GM12878 (cell line): ENCODE data around the gene SMAP1. TPM values are rescaled to one million over a fixed set of nuclear protein-coding genes. Genes with fewer than 3 reads are reported as not detected.
A peak's percentile ranks its signal among the peaks of the same experiment; 100 is the strongest.

Experiments used
- ATF2 ChIP-seq: IDR thresholded peaks from 2 replicates; pipeline ENCODE4 v1.6.1; 2012; ENCODE audit warnings: low read length, inconsistent platforms
- BACH1 ChIP-seq: fragments of 450-650 bp; IDR thresholded peaks from 2 replicates; pipeline ENCODE4 v1.6.1; 2017; ENCODE audit warnings: mild to moderate bottlenecking, borderline replicate concordance
- BCL3 ChIP-seq: IDR thresholded peaks from 2 replicates; pipeline ENCODE4 v1.6.1; 2011; ENCODE audit warnings: borderline replicate concordance, low read depth, mild to moderate bottlenecking, moderate library complexity, low read length; ENCODE audit not compliant: insufficient read depth, poor library complexity, severe bottlenecking
- CBFB ChIP-seq: IDR thresholded peaks from 2 replicates; pipeline ENCODE4 v1.6.1; 2016; ENCODE audit warnings: antibody characterized with exemption, low read depth
- CREB1 ChIP-seq: IDR thresholded peaks from 2 replicates; pipeline ENCODE4 v1.6.1; 2012; ENCODE audit warnings: low read depth, mild to moderate bottlenecking, inconsistent platforms
- CREM ChIP-seq: IDR thresholded peaks from 2 replicates; pipeline ENCODE4 v1.6.1; 2014; ENCODE audit warnings: antibody characterized with exemption, low read depth
- E2F4 ChIP-seq: IDR thresholded peaks from 2 replicates; pipeline ENCODE4 v1.6.1; 2012; ENCODE audit warnings: low read depth, low read length, improper control_type of control experiment
- GABPA ChIP-seq: IDR thresholded peaks from 2 replicates; pipeline ENCODE4 v1.6.1; 2014; ENCODE audit warnings: antibody characterized with exemption, low read depth, mild to moderate bottlenecking, inconsistent platforms
- HDAC2 ChIP-seq: fragments of 200-600 bp; sonication (generic); IDR thresholded peaks from 2 replicates; pipeline ENCODE4 v1.6.1; 2017
- IKZF2 ChIP-seq, 2 experiments: fragments of 450-650 bp; IDR thresholded peaks; 2 replicates each; pipeline ENCODE4 v1.6.1; 2017; ENCODE audit warnings: mild to moderate bottlenecking in 2 of 2, moderate library complexity in 2 of 2
- LARP7 ChIP-seq: fragments of 450-650 bp; IDR thresholded peaks from 2 replicates; pipeline ENCODE4 v1.6.1; 2017; ENCODE audit warnings: mild to moderate bottlenecking
- NFIC ChIP-seq: IDR thresholded peaks from 2 replicates; pipeline ENCODE4 v1.6.1; 2012; ENCODE audit warnings: low read depth, mild to moderate bottlenecking, inconsistent platforms, low read length, moderate library complexity
- PAX5 ChIP-seq: IDR thresholded peaks from 2 replicates; pipeline ENCODE4 v1.6.1; 2011; ENCODE audit warnings: low read depth, low read length, borderline replicate concordance
- PAX8 ChIP-seq: fragments of 450-650 bp; IDR thresholded peaks from 2 replicates; pipeline ENCODE4 v1.6.1; 2017; ENCODE audit warnings: mild to moderate bottlenecking, moderate library complexity
- PRDM15 ChIP-seq: fragments of 450-650 bp; formaldehyde crosslinking; IDR thresholded peaks from 2 replicates; pipeline ENCODE4 v1.4.0; 2020; ENCODE audit warnings: mild to moderate bottlenecking, moderate library complexity
- SKIL ChIP-seq: fragments of 450-650 bp; IDR thresholded peaks from 2 replicates; pipeline ENCODE4 v1.6.1; 2017; ENCODE audit warnings: mild to moderate bottlenecking, low read depth, inconsistent platforms; ENCODE audit not compliant: poor library complexity, severe bottlenecking
- SP1 ChIP-seq: IDR thresholded peaks from one replicate; pipeline ENCODE4 v1.6.1; 2011; ENCODE audit warnings: low read depth, low read length
- USF1 ChIP-seq: IDR thresholded peaks from 2 replicates; pipeline ENCODE4 v1.6.1; 2011; ENCODE audit warnings: borderline replicate concordance, low read depth, mild to moderate bottlenecking, moderate library complexity, mixed read lengths, low read length; ENCODE audit not compliant: insufficient read depth; ENCODE audit errors: extremely low read length
- YBX1 ChIP-seq: fragments of 450-650 bp; IDR thresholded peaks from 2 replicates; pipeline ENCODE4 v1.6.1; 2016; ENCODE audit warnings: antibody characterized with exemption
- polyA plus RNA-seq, 11 experiments: library from polyadenylated mRNA; depleted of rRNA in 4 of 11; unstranded in 6 of 11; stranded (reverse) in 5 of 11; fragments of >200 nt; fragmentation: Nextera tagmentation in 4 of 11; fragmentation: Illumina TruSeq in 1 of 11; extraction: Ambion mirVana in 4 of 11; extraction: Trizol in 1 of 11; gene quantifications; 1 replicate in 1 of 11; 2 replicates in 10 of 11; pipeline versions ENCODE4 v1.2.1 to v1.2.3, GENCODE V29; 2011 to 2016; ENCODE audit warnings: inconsistent platforms in 2 of 11, missing spikeins in 2 of 11, low read depth in 1 of 11
- total RNA-seq, 4 experiments: library from RNA; depleted of rRNA in 3 of 4; stranded (reverse); fragments of >200 nt in 3 of 4; fragmentation: Illumina TruSeq in 1 of 4; extraction: Trizol in 1 of 4; gene quantifications; 2 replicates each; pipeline versions ENCODE4 v1.2.1 to v1.2.3, GENCODE V29; 2013 to 2021

SMAP1 gene
- total and polyA plus RNA-seq, 10 of the 15 experiments (the other 5 are each of a cell fraction or from before 2014, with no cell fraction given): 13.7 to 33.9 (median 25.3) TPM

GRCh38 chr6:70667711-70668498, at the start of gene SMAP1 (continued):
- TF ChIP-seq BCL3 (no peak), CREM (0 out of 2 replicates have a peak, but pooled peaks have one; percentile 14), LARP7 (peak; percentile 88), CREB1 (peak; percentile 67), IKZF2 (IDR thresholded peaks at IDR 0.05) (0 out of 4 replicates have a peak, but pooled peaks of 1 of the 2 experiments have one; percentile 2), PRDM15 (CRISPR knock-in tag) (no peak), SP1 (no peak), ATF2 (no peak), PAX5 (0 out of 2 replicates have a peak, but pooled peaks have one; percentile 6), YBX1 (no peak), USF1 (no peak), PAX8 (no peak), CBFB (no peak), HDAC2 (no peak), SKIL (no peak), GABPA (no peak), NFIC (no peak), BACH1 (peak; percentile 60; the same call in 1 of the 2 replicates), E2F4 (no peak)
